ENCODE measurements around the gene NFIB.

GRCh38 chr9:14183001-14183400 is 130.9 kb downstream of the NFIB start:
- TF ChIP-seq CTCF (IDR thresholded peaks at IDR 0.05; ENCODE audit: poor library complexity): no peak
- TF ChIP-seq EZH2 (IDR thresholded peaks at IDR 0.05; ENCODE audit: borderline replicate concordance): no peak
- TF ChIP-seq EZH2phosphoT487 (IDR thresholded peaks at IDR 0.05; ENCODE audit: low read depth, severe bottlenecking, unreplicated experiment): no peak

All from hepatocyte (in vitro differentiated cells).